GF-D8 (cell line): ENCODE data around the gene CFLAR.
"Not testable (repeated sequence)": the region's sequence is repeated elsewhere in the genome, so short reads cannot be mapped to it uniquely, and the experiment has no call there.

Source experiments
- DNase-seq: peaks from one replicate; lab custom pipeline; 2025; lab: John Stamatoyannopoulos, UW

CFLAR gene

DNA sequence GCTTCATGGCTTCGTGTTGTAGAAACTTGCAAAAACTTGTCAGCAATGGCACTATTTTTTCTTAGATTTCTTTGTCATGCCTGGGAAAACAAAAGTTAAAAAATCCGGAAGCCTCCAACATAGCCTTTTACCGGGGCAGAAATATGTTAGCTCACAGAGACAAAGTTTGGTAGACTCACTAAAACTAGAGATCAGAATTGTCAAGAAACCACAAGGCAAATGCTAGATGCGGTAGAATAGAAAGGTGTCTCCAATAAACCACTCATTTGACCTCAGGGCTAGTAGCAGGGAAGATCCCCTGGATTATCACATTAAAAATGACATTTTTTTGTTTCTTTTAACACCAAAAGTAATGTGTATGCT is 67.4 kb downstream of the CFLAR start:
- no peak for DNase-seq

DNA sequence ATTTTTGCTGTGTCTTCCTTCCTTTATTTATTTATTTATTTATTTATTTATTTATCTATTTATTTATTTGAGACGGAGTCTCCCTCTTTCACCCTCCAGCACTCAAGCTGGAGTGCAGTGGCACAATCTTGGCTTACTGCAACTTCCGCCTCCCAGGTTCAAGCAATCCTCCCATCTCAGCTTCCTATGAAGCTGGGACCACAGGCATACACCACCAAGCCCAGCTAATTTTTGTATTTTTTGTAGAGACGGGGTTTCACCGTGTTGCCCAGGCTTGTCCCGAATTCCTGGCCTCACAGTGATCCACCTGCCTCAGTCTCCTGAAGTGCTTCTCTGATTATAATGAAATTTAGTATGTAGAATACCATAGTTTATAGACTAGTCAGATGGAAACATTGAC is 67.9 kb downstream of the CFLAR start:
- DNase-seq: peak; percentile 41

DNA sequence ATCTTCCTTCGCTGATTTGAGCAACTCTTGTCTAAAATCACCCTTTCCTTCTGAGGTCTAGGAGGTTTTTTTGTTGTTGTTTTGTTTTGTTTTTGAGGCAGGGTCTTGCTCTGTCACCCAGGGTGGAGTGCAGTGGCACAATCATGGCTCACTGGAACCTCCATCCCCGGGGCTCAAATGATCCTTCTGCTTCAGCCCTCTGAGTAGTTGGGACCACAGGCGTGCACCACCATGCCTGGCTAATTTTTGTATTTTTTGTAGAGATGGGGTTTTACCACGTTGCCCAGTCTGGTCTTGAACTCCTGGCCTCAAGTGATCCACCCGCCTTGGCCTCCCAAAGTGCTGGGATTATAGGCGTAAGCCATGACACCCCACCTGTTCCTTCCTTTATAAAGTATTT is 68.3 kb downstream of the CFLAR start:
- DNase-seq: not testable (repeated sequence)

DNA sequence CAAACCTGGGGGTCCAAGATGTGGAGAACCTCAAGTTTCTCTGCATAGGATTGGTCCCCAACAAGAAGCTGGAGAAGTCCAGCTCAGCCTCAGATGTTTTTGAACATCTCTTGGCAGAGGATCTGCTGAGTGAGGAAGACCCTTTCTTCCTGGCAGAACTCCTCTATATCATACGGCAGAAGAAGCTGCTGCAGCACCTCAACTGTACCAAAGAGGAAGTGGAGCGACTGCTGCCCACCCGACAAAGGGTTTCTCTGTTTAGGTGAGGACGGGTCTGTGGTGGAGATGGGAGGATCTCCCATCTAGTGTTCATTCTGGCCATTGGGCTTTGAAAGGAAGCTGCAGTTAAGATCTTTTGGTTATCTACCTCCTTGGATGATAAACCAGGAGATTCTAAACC is 69.9 kb downstream of the CFLAR start:
- no peak for DNase-seq

DNA sequence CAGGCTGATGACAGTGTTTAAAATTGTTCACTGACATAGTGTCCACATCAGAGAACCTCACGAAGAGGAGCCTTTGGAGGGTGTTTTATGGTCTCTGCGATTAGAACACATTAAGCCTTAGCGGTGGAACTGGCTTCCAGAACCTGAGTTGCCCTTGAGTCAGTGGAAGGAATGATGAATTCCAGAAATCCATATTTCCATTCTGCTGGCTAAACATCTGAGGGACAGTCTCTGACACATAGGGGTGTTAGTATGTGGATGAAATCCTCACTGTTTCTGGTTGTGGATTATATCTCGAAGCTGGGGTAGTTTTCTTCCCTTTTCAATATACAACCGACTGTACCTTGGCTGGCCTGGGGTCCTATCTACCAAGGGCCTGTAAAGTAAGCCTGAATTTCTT is 71.0 kb downstream of the CFLAR start:
- DNase-seq: no peak

DNA sequence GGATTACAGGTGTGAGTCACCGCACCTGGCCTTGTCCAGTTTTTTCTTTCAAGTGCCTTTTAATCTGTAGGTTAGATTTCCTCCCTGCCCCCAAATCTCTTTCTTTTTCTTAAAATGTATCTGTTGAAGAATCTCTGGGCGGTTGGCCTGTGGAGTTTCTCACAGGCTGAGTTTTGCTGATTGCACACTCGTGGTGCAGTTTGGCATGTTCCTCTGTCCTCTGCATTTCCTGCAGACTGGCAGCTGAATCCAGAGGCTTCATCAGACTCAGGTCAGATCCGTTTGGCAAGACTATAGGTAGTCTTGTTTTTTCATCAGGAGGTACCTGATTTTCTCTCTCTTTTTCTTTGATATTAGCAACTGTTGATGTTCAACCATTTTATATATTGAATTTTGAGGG is 72.5 kb downstream of the CFLAR start:
- DNase-seq: no peak

DNA sequence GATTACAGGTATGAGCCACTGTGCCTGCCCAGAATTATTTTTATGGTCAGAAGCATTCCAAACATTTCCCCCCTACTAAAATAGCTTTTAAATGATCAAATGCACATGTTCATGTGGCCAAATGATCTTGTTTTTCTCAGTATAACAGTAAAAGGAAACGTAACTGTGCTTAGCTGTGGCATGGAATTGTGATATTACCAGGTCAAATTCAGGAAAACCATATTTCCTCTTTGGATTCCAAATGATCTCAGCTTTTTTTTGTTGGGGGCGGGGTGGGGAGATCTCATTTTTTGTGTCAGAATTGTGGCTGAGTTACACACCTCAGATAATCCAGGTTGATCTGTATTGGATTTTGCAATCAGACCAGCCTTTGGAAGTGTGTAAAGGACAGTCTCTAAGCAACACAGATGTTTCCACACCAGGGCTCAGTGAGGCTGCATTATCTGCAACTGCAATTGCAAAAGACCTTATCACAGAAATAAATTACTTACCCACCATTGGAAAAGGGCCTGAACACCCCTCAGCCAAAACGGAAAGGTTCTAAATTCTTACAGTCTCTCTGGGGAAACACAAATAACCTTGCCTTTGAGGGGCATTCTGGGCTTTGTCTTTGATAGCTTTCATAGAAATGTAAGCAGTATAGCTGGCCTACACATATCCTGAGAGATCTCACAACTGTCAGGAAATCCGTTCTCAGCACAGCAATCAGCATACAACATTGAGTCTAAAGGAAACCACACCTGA is 75.3 kb downstream of the CFLAR start:
- peak; percentile 95 for DNase-seq

DNA sequence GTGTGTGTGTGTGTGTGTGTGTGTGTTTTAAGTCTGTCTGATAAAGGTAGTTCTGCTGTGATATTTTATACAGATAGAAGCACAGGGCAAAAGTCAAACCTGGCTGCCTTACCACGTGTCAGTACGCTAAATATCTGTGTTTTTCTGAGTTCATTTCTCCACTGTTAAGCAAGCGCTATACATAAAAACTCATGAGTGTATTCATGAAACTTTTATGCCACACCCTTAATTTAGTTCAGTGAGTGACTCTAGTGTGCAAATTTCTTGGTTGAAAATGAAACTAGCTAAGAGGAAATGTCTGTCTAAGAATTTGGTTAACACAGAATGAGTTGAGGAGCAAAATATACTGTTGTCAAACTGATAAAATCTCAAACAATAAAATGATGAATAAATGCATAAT is 78.1 kb downstream of the CFLAR start:
- no peak for DNase-seq

DNA sequence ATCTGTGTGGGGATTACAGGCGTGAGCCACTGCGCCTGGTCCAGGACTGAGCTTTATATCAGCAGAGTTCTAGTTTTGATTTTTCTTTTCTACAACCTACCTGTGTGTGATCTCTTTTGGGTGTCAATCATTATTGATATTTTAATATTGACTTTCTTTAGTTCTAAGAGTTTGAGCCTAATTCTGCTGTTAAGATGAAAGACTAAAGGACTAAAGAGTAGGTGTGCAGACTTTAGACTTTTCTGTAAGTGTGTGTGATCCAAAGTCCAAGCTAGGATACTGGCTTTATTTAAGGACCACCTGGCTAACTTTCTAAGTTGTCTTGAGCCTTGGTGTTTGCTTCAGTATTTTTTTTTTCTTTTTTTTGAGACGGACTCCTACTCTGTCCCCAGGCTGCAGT is 79.4 kb downstream of the CFLAR start:
- no peak for DNase-seq

DNA sequence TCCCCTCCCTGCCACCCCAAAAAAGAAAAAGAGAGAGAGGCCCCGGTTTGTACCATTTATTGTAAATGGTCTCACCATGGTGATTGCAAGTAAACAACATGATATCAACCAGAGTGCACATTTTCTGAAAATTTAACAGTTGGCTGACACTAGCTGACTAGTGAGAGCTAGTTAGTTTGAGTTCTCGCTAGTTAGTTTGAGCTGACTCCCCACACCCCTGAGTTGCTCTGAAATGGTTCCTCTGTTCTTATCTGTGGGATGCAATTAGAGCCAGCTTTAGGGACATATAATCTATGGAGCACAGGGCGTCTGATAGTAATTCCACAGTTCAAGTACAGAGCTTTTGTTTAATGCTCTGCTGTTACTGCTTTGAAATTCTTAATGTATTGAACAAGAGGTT is 80.0 kb downstream of the CFLAR start:
- DNase-seq: no peak

DNA sequence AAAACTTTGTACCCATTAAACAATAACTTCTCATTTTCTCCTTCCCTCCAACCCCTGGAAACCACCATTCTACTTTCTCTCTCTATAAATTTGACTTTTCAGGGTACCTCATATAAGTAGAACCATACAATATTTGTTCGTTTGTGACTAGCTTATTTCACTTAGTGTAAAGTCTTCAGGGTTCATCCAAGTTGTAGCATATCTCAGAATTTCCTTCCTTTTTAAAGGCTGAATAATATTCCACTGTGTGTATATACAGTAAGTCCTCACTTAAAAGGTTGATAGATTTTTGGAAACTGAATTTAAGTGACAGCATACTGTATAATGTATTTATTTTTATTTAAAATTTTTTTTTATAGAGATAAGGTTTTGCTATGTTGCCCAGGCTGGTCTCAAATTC is 80.8 kb downstream of the CFLAR start:
- no peak for DNase-seq

DNA sequence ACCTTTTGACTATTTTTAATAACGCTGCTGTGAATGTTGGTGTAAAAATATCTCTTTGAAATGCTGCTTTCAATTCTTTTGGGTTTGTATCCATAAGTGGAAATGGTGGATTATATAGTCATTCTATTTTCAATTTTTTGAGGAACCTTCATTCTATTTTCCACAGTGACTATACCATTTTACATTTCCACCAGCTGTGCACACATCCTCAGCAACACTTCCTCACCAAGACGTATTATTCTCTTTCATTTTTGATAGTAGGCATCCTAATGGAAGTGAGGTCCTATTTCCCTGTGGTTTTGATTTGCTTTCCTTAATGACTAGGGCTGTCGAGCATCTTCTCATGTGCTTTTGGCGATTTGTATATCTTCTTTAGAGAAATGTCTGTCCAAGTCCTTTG is 81.8 kb downstream of the CFLAR start:
- no peak for DNase-seq

DNA sequence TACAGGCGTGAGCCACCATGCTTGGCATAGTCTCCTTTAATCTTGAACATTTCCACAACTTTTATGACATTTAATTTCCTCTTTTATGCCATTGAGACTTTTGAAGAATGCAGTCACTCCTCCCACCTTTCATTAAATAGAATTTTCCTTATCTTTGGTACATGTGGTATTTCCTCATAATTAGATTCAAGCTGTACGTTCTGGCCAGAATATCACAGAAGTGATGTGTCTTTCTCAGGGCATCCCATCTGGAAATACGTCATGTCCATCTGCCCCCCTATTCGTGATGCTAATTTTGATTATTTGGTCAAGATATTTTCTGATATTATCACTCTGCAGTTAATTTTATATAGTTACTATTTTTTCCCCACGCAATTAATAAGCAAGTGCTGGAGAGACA is 83.9 kb downstream of the CFLAR start:
- no peak for DNase-seq

DNA sequence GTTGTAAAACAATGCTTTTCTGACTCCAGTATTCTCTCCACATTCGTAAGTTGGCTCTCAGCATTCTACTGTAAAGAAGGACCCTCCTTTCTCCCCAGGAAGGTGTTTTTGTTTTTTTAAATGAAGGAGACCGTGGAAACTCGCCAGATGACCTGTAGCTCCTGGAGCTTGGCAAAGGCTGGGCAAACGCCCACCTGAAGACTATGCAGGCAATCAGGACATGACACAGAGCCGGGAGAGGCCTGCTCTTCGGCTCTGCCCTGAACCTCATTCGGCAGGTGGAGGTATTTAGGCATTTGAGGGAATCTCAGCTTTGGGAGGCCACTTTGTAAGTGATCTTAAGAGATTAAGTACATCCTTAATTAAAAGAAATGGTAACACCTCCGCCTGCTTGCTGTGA is 84.4 kb downstream of the CFLAR start:
- DNase-seq: no peak

DNA sequence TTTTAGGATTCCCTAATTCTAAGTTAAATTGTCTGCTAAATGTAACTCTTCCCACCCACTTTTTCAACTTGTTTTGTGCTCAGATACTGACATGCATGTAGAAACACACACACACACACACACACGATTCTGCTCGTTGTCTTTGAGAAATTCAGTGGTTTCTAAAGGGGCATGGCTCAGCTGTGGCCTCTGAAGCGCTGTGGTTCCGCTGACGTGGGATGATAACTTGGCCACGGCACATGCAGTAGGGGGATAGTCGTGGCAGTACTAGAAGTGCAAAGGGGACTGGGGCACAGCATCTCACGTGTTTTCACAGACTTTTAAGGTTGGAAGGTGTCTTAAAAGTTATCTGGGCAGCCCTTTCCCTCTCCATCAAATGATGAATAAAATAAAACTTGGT is 85.4 kb downstream of the CFLAR start:
- no peak for DNase-seq

DNA sequence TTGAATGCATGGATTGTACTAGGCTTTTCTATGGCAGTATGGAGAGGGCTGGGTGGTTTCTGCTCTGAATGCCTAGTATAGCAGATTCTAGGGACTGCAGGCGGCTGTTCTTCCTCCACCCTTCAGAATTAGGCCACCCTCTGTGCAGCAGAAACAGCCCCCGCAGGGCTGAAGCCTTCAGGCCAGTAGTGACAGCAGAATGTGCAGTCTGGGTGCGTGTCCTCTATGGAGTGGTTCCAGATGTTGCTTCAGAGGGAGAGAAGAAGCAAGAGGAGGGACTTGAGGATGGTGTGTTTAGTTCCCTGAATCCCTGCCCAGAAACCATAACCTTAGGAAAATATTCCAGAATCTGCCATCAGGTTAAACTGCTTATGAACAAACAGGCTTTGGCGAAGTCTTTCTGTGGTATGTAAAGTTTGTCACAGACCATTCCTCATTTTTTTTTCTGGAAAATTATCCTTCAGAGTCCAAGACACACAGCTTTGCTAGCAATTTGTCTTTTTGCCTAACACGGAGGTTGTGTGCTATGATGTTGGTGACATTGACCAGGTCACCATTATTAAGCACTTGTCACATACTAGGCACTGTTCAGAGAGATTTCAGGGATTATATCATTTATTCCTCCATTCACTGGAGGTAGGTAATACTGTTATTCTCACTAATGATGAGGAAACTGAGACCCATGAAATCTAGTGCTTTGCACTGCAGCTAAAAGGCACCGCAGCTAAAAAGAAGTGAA is 88.1 kb downstream of the CFLAR start:
- DNase-seq: no peak

DNA sequence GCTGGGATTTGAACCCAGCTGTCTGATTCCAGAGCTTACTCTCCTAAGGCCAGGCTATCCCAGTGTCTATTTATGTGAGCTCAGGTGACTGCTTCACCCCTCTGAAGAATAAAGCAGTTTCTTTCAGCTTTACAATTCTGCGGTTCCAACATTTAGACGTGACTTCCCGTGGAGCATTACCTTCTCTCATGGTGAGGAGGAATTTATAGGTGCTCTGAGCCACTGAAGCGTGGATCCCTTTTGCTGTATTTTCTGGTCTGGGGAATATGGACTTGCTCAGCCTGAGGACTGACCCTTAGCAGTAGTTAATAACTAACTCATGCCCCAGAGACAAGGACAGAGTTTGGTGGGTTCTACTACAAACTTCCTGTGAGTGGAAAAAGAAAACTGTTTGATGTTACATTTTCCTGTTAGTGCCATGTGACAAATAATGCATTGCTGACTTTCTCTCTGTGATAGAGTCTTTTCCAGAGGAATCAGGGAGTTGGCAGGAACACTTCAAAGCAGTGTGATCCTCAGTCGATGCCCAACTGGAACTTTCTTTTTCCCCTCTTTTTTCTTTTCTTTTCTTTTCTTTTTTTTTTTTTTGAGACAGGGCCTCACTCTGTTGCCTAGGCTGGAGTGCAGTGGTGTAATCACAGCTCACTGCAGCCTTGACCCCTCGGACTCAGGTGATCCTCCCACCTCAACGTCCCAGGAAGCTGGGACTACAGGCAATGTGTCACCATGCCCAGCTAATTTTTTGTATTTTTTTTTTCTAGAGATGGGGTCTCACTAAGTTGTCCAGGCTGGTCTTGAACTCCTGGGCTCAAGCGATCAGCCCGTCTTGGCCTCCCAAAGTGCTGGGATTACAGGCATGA is 88.9 kb downstream of the CFLAR start:
- DNase-seq: no peak

DNA sequence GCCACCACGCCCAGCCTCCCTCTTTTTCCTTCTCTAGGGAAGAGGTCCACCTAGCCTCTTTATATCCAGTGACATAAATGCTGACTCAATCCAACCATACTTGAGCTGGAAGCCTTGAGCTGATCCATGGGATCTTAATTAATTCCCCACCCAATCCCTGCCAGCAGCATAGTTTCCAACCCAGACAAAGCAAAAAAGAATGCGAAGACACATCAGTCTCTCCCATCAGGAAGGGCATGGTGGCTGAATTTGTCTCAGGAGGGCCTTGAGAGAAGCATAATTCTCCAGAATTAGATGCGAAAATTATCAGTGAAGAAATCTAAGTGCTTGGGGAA is 89.5 kb downstream of the CFLAR start:
- DNase-seq: no peak

DNA sequence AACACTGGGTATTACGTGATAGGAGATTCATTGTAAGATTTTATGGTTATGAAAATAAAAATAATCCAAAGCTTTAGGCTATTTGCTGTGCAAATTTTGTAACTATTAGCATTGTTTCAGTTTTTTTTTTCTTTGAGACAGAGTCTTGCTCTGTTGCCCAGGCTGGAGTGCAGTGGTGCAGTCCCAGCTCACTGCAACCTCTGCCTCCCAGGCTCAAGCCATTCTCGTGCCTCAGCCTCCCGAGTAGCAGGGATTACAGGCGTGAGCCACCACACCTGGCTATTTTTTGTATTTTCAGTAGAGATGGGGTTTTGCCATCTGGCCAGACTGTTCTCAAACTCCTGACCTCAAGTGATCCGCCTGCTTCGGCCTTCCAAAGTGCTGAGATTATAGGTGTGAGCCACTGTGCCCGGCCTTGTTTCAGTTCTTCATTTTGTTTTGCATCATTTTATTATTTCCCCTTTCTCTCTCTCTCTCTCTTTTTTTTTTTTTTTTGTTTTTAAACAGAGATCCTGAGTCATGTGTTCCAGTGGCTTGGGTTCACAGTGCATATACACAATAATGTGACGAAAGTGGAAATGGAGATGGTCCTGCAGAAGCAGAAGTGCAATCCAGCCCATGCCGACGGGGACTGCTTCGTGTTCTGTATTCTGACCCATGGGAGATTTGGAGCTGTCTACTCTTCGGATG is 92.7 kb downstream of the CFLAR start:
- no peak for DNase-seq

DNA sequence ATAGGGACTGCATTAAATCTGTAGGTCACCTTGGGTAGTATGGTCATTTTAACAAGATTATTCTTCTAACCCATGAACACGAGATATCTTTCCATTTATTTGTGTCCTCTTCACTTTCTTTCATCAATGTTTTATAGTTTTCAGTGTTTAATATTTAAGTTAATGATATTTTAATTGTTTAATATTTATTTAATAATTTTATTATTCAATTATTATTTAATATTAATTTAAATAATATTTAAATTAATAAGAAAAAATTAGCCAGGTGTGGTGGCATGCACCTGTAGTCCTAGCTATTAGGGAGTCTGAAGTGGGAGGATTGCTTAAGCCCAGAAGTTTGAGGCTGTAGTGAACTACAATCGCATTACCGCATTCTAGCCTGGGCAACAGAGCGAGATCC is 100.0 kb downstream of the CFLAR start:
- no peak for DNase-seq

DNA sequence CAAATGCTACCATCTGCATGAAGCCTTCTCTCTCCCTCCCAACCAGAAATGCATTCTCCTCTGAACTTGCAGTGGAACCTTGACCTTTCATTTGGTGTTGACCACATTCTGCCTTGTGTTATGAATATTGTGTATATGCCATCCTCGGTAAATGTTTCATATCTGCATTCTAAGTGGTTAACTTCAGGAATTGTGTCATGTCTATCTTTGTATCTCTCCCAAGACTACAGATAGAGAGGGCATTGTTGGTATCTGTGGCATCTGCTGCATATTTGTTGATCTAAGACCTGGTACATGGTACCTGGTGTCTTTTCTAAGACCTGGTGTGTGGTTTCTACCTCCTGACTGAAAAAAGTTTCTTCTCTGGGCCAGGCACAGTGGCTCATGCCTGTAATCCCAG is 101.0 kb downstream of the CFLAR start:
- DNase-seq: no peak

DNA sequence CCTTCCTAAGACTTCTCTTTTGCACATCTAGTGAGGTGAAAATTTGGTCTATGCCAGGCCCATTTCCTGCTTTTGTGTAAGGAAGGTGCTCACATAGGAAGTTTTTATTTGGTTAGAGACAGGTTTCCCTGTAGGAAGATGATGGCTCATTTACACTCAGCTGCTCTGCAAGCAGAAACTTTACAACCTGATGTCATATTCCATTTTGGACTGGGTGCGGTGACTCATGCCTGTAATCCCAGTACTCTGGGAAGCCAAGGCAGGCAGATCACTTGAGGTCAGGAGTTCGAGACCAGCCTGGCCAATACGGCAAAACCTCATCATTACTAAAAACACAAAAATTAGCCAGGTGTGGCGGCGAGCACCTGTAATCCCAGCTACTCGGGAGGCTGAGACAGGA is 102.8 kb downstream of the CFLAR start:
- DNase-seq: no peak
